HepG2 (cell line): ENCODE results near the gene PRKCZ. TPM values are rescaled to one million over a fixed set of nuclear protein-coding genes. Genes with fewer than 3 reads are reported as not detected.

Source experiments
- ATAC-seq: fragments of 200-7000 bp; cut with Tn5 transposase; 3 replicates; pipeline ENCODE4 v1.9.1; 2020; ENCODE audit warnings: mild to moderate bottlenecking, moderate library complexity
- BruUV-seq: library from RNA; stranded (reverse); fragments of 400-500 nt; replicated peaks from 2 replicates; lab custom pipeline; 2021; lab: Mats Ljungman, UMichigan
- CTCF ChIA-PET: fragments of 300-600 bp; formaldehyde crosslinking; extraction: SDS; loops from one replicate; lab custom pipeline; 2021; ENCODE audit warnings: low total read pairs, inconsistent platforms, low intra/inter-chr PET ratio; lab: Yijun Ruan, JAX
- POLR2A ChIA-PET: fragments of 350-600 bp; sonication (Branson Sonifier 250); formaldehyde crosslinking; loops from one replicate; lab custom pipeline; 2020; ENCODE audit warnings: antibody characterized with exemption, inconsistent platforms; lab: Yijun Ruan, JAX
- DNase-seq: peaks from one replicate; pipeline ENCODE4 v3.0.0-alpha.2; 2015; ENCODE audit warnings: low spot score
- FAIRE-seq: peaks from 3 replicates; lab custom pipeline; 2011; peaks lifted over from hg19 to GRCh38; lab: Jason Lieb, UNC
- H2AFZ ChIP-seq: one replicate; pipeline ENCODE4 v1.6.1; 2011; ENCODE audit warnings: low read length, inconsistent platforms
- H3K27ac ChIP-seq: fragments of 300-600 bp; 3 replicates; pipeline ENCODE4 v1.8.0; 2011; ENCODE audit warnings: mixed run types, mild to moderate bottlenecking, mixed read lengths, low read length, inconsistent platforms; ENCODE audit not compliant: insufficient read depth; ENCODE audit errors: extremely low read length
- H3K27me3 ChIP-seq, 2 experiments: fragments of 200-600 bp in 1 of 2; 2 replicates in 1 of 2; 3 replicates in 1 of 2; pipeline versions ENCODE4 v1.6.0 to v1.8.0; 2011; ENCODE audit warnings: low read length in 2 of 2, mild to moderate bottlenecking in 2 of 2, moderate library complexity in 2 of 2, inconsistent platforms in 1 of 2; ENCODE audit not compliant: insufficient read depth in 2 of 2, control insufficient read depth in 1 of 2
- H3K36me3 ChIP-seq, 2 experiments: fragments of 200-600 bp in 1 of 2; replicated peaks in 1 of 2; 2 replicates in 1 of 2; 3 replicates in 1 of 2; pipeline versions ENCODE4 v1.5.1 to v1.8.0; 2011; ENCODE audit warnings: low read length in 2 of 2, inconsistent platforms in 1 of 2; ENCODE audit not compliant: insufficient read depth in 2 of 2, control insufficient read depth in 1 of 2
- H3K4me1 ChIP-seq: 2 replicates; pipeline ENCODE4 v1.5.1; 2012; ENCODE audit warnings: low read length, inconsistent platforms; ENCODE audit not compliant: insufficient read depth
- H3K4me2 ChIP-seq: 2 replicates; pipeline ENCODE4 v1.6.0; 2011; ENCODE audit warnings: low read depth, low read length, inconsistent platforms
- H3K4me3 ChIP-seq, 3 experiments: fragments of 200-600 bp in 1 of 3; sonication (generic), shearing (Covaris generic) in 1 of 3; replicated peaks in 1 of 3; 2 replicates each; pipeline ENCODE4 v1.5.1; 2011 to 2016; ENCODE audit warnings: low read length in 3 of 3, inconsistent platforms in 2 of 3, low read depth in 2 of 3, mild to moderate bottlenecking in 2 of 3, control low read depth in 1 of 3, mixed read lengths in 1 of 3; ENCODE audit not compliant: insufficient read depth in 1 of 3
- H3K79me2 ChIP-seq: one replicate; pipeline ENCODE4 v1.6.1; 2011; ENCODE audit warnings: low read length, inconsistent platforms; ENCODE audit not compliant: insufficient read depth
- H3K9ac ChIP-seq: 2 replicates; pipeline ENCODE4 v1.6.0; 2011; ENCODE audit warnings: mild to moderate bottlenecking, low read depth, low read length, inconsistent platforms; ENCODE audit not compliant: insufficient read depth
- H3K9me3 ChIP-seq: 2 replicates; pipeline ENCODE4 v1.5.1; 2012; ENCODE audit warnings: mild to moderate bottlenecking, low read length
- H4K20me1 ChIP-seq: 2 replicates; pipeline ENCODE4 v1.6.0; 2011; ENCODE audit warnings: inconsistent platforms, mild to moderate bottlenecking, low read length, moderate library complexity; ENCODE audit not compliant: insufficient read depth
- CBX2 ChIP-seq, 2 experiments: fragments of 200-600 bp in 1 of 2; sonication (generic); formaldehyde crosslinking in 1 of 2; IDR thresholded peaks; 2 replicates each; pipeline versions ENCODE4 v1.7.0 to v1.8.1; 2018 to 2022; ENCODE audit warnings: low read depth in 2 of 2, low read length in 1 of 2, mild to moderate bottlenecking in 1 of 2, missing genetic modification reagents in 1 of 2
- GTF3A ChIP-seq: sonication (generic); formaldehyde crosslinking; conservative IDR thresholded peaks from 2 replicates; pipeline ENCODE4 v1.4.0; 2020; ENCODE audit warnings: mild to moderate bottlenecking, missing genetic modification reagents
- MAZ ChIP-seq, 2 experiments: sonication (generic) in 1 of 2; formaldehyde crosslinking in 1 of 2; IDR thresholded peaks; 2 replicates each; pipeline versions ENCODE4 v1.5.0 to v1.6.1; 2012 to 2020; ENCODE audit warnings: low read depth in 2 of 2, mild to moderate bottlenecking in 2 of 2, borderline replicate concordance in 1 of 2, improper control_type of control experiment in 1 of 2, low read length in 1 of 2, missing genetic modification reagents in 1 of 2, moderate library complexity in 1 of 2
- NFATC3 ChIP-seq: sonication (generic); formaldehyde crosslinking; IDR thresholded peaks from 2 replicates; pipeline ENCODE4 v1.5.1; 2020; ENCODE audit warnings: mild to moderate bottlenecking, missing genetic modification reagents
- NR0B2 ChIP-seq: sonication (generic); formaldehyde crosslinking; IDR thresholded peaks from 2 replicates; pipeline ENCODE4 v1.4.0; 2020; ENCODE audit warnings: mild to moderate bottlenecking, missing genetic modification reagents
- TGIF2 ChIP-seq: IDR thresholded peaks from 2 replicates; pipeline ENCODE4 v1.6.1; 2016; ENCODE audit warnings: control low read depth, missing compliant biosample characterization
- USF2 ChIP-seq, 2 experiments: sonication (generic) in 1 of 2; formaldehyde crosslinking in 1 of 2; IDR thresholded peaks; 2 replicates each; pipeline versions ENCODE4 v1.5.1 to v1.6.1; 2011 to 2020; ENCODE audit warnings: borderline replicate concordance in 1 of 2, low read depth in 1 of 2, low read length in 1 of 2, mild to moderate bottlenecking in 1 of 2, missing genetic modification reagents in 1 of 2, moderate library complexity in 1 of 2
- ZNF670 ChIP-seq: sonication (generic); formaldehyde crosslinking; IDR thresholded peaks from 2 replicates; pipeline ENCODE4 v1.8.0; 2022; ENCODE audit warnings: mild to moderate bottlenecking, missing genetic modification reagents, borderline replicate concordance
- WGBS: methylation state at CpG from one replicate; pipeline ENCODE4 v1.1.6; 2017; ENCODE audit warnings: low lambda C conversion rate; 5-methylcytosine and 5-hydroxymethylcytosine counted together
- in situ Hi-C: cut with HindIII; loops from 2 replicates; pipeline ENCODE4 v1.10.0; 2017; ENCODE audit warnings: low pct_unique_long_range_greater_than_20kb; ENCODE audit not compliant: extremely low pct_ligation_motif_present
- intact Hi-C: fragments of 100-400 bp; cut with micrococcal nuclease; formaldehyde crosslinking; loops from one replicate; pipeline ENCODE4 v1.10.0; 2022; ENCODE audit not compliant: unreplicated experiment
- polyA plus RNA-seq, 8 experiments: library from polyadenylated mRNA; depleted of rRNA in 3 of 8; stranded (reverse) in 7 of 8; unstranded in 1 of 8; fragments of >200 nt; fragmentation: Illumina TruSeq in 4 of 8; extraction: Trizol in 4 of 8; gene quantifications; 2 replicates each; pipeline versions ENCODE4 v1.2.1 to v1.2.3, GENCODE V29; 2011 to 2016; ENCODE audit warnings: low read depth in 4 of 8, missing spikeins in 1 of 8, mixed read lengths in 1 of 8; ENCODE audit not compliant: insufficient read depth in 1 of 8
- total RNA-seq, 5 experiments: library from RNA; depleted of rRNA; stranded (reverse); fragments of >200 nt; fragmentation: Illumina TruSeq; extraction: Trizol; gene quantifications; 2 replicates each; pipeline ENCODE4 v1.2.3, GENCODE V29; 2016; ENCODE audit warnings: low read depth in 1 of 5

PRKCZ gene
- total and polyA plus RNA-seq, 2 of the 13 experiments (the other 11 are each of a cell fraction or from before 2014, with no cell fraction given), result 34.7 to 85.2 TPM

GRCh38 chr1:2000850-2001249 lies 49.4 kb upstream of the PRKCZ start:
- POLR2A ChIA-PET, result no interaction called here
- Histone ChIP-seq H4K20me1 (no peaks in the 10 kb centered on the region), H3K4me3 (no peak overlapping the region), H3K9me3 (no peaks in the 10 kb centered on the region), H3K27ac (no peak overlapping the region), H3K27me3 (peaks cover 5 to 43% of the 10 kb centered on the region in 2 experiments; a peak in 4 of 5 replicates), H3K9ac (no peak overlapping the region), H3K4me2 (no peak overlapping the region), H3K36me3 (no peaks in the 10 kb centered on the region), H2AFZ (no peak overlapping the region), H3K4me1 (0 out of 2 replicates have a peak, but pooled peaks cover 6% of the 10 kb centered on the region), H3K79me2 (no peaks in the 10 kb centered on the region)
- in situ Hi-C loops, result no loop called here
- no TSS peak for BruUV-seq
- WGBS, result 59% methylated on average over 7 of the region's 9 CpGs
- CTCF ChIA-PET, result no interaction called here
- intact Hi-C loops, result no loop called here
- TF ChIP-seq NR0B2 (CRISPR knock-in tag) (no peak), USF2 (IDR thresholded peaks at IDR 0.05; ENCODE audit: low read depth, low read length) (no peak), USF2 (CRISPR knock-in tag; IDR thresholded peaks at IDR 0.05; ENCODE audit: borderline replicate concordance) (no peak), GTF3A (CRISPR knock-in tag) (no peak), CBX2 (IDR thresholded peaks at IDR 0.05; ENCODE audit: low read depth, low read length) (no peak), CBX2 (CRISPR knock-in tag; IDR thresholded peaks at IDR 0.05; ENCODE audit: low read depth) (no peak), MAZ (IDR thresholded peaks at IDR 0.05; ENCODE audit: borderline replicate concordance, low read depth, low read length) (no peak), MAZ (CRISPR knock-in tag; IDR thresholded peaks at IDR 0.05; ENCODE audit: low read depth) (no peak), ZNF670 (CRISPR knock-in tag) (no peak), TGIF2 (CRISPR knock-in tag) (no peak), NFATC3 (CRISPR knock-in tag) (no peak)
- no peak for ATAC-seq
- DNase-seq, result no peak
- no peak for FAIRE-seq
